Measurements from ENCODE around the gene MICAL3.

The MICAL3 gene

GRCh38 chr22:17897426-17897825, 126.9 kb downstream of the MICAL3 start:
- no peak for DNase-seq (ENCODE audit: low read depth)
- H3K4me3 ChIP-seq (ENCODE audit: low read depth, low read length): no peak overlapping the region
- TF ChIP-seq CTCF (IDR thresholded peaks at IDR 0.05; ENCODE audit: control insufficient read depth, extremely low read depth, insufficient read depth): no peak

GRCh38 chr22:17896586-17896985, 127.8 kb downstream of the MICAL3 start:
- no peak for DNase-seq (ENCODE audit: low read depth)
- peak; percentile 61 for TF ChIP-seq CTCF (IDR thresholded peaks at IDR 0.05; ENCODE audit: control insufficient read depth, extremely low read depth, insufficient read depth)
- H3K4me3 ChIP-seq (ENCODE audit: low read depth, low read length): no peak overlapping the region

- no peak for DNase-seq (ENCODE audit: low read depth)
- H3K4me3 ChIP-seq (ENCODE audit: low read depth, low read length): no peak overlapping the region
- TF ChIP-seq CTCF (IDR thresholded peaks at IDR 0.05; ENCODE audit: control insufficient read depth, extremely low read depth, insufficient read depth): no peak
Observed at GRCh38 chr22:17893900-17894535, 130.3 kb downstream of the MICAL3 start.

- TF ChIP-seq CTCF (IDR thresholded peaks at IDR 0.05; ENCODE audit: control insufficient read depth, extremely low read depth, insufficient read depth): no peak
- no peak for DNase-seq (ENCODE audit: low read depth)
- no peak overlapping the region for H3K4me3 ChIP-seq (ENCODE audit: low read depth, low read length)
Observed at GRCh38 chr22:17892376-17892775, 132.0 kb downstream of the MICAL3 start.

GRCh38 chr22:17891481-17892167, 132.7 kb downstream of the MICAL3 start:
- no peak for DNase-seq (ENCODE audit: low read depth)
- peak; percentile 51 for TF ChIP-seq CTCF (IDR thresholded peaks at IDR 0.05; ENCODE audit: control insufficient read depth, extremely low read depth, insufficient read depth)
- no peak overlapping the region for H3K4me3 ChIP-seq (ENCODE audit: low read depth, low read length)

- no peak for DNase-seq (ENCODE audit: low read depth)
- no peak overlapping the region for H3K4me3 ChIP-seq (ENCODE audit: low read depth, low read length)
- no peak for TF ChIP-seq CTCF (IDR thresholded peaks at IDR 0.05; ENCODE audit: control insufficient read depth, extremely low read depth, insufficient read depth)
Observed at GRCh38 chr22:17890892-17891291, 133.5 kb downstream of the MICAL3 start.
